ENCODE results near the gene CYLC2. TPM values are rescaled to one million over a fixed set of nuclear protein-coding genes. Genes with fewer than 3 reads are reported as not detected.

CYLC2 gene
- total RNA-seq, 1 experiment from 2014 or later: not detected

DNA sequence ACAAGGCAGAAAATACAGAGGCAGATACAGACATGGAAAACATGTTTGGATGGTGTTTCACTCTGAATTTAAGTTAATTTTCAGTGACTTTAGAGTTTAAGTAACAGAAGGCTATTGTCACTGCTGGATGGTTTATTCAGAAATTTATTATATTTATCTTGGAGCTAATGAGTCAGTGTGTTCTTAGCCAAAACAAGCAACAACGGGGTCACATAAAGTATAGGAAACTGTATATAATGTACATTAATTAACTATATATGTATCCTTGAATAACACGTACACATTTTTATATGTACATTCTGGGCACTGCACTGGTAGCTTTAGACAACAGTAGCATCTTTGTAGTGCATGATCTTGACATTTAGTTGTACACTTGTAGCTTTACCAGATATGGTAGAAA lies 30.7 kb downstream of the CYLC2 start:
- peaks cover 0 to 5% of the 10 kb centered on the region in 2 experiments; a peak in 2 of 5 replicates for H3K9me3 Mint-ChIP-seq

More for the DNA sequence above, 30.7 kb downstream of the CYLC2 start:
- Histone ChIP-seq H3K18ac (ENCODE audit: insufficient read length, low read depth, low read length) (no peak overlapping the region), H4K91ac (ENCODE audit: insufficient read length, low read depth, low read length) (no peak overlapping the region), H2BK120ac (ENCODE audit: low read depth, low read length, poor library complexity, severe bottlenecking) (no peak overlapping the region), H3K23ac (ENCODE audit: insufficient read length, low read depth, low read length) (no peak overlapping the region), H3K79me1 (ENCODE audit: insufficient read depth, low read depth, low read length, poor library complexity, severe bottlenecking) (no peaks in the 10 kb centered on the region), H3K4me2 (ENCODE audit: insufficient read depth, insufficient read length, low read length) (no peak overlapping the region), H3K9ac (ENCODE audit: extremely low read depth, insufficient read length, low read length) (no peak overlapping the region), H3K79me2 (ENCODE audit: insufficient read depth, low read length) (no peaks in the 10 kb centered on the region), H2BK5ac (ENCODE audit: insufficient read length, low read length) (no peak overlapping the region), H2AFZ (ENCODE audit: low read length) (no peak overlapping the region), H3K27me3 (ENCODE audit: insufficient read depth, low read length) (no peaks in the 10 kb centered on the region), H3K23me2 (ENCODE audit: insufficient read length, low read depth, low read length, poor library complexity, severe bottlenecking) (no peaks in the 10 kb centered on the region), H2BK20ac (ENCODE audit: low read depth, low read length, poor library complexity, severe bottlenecking) (no peak overlapping the region), H4K5ac (ENCODE audit: insufficient read length, low read depth, low read length) (no peak overlapping the region), H3T11ph (ENCODE audit: low read length) (no peak overlapping the region), H3K4ac (ENCODE audit: low read depth, low read length) (no peak overlapping the region), H3K56ac (ENCODE audit: insufficient read length, low read depth, low read length) (no peak overlapping the region), H2AK5ac (ENCODE audit: insufficient read length, low read length) (no peak overlapping the region), H3K27ac (ENCODE audit: insufficient read length, low read depth, low read length) (no peak overlapping the region), H2BK15ac (ENCODE audit: low read depth, low read length) (no peak overlapping the region), H3K4me1 (ENCODE audit: insufficient read depth, low read length) (no peaks in the 10 kb centered on the region), H3K14ac (ENCODE audit: insufficient read depth, low read length) (no peak overlapping the region), H2BK12ac (ENCODE audit: insufficient read length, low read depth, low read length) (no peak overlapping the region), H4K8ac (replicated peaks; ENCODE audit: insufficient read length, low read depth, low read length) (no peak overlapping the region), H4K20me1 (ENCODE audit: control insufficient read depth, insufficient read depth, insufficient read length) (no peaks in the 10 kb centered on the region), H3K9me3 (ENCODE audit: control insufficient read depth, low read depth, low read length) (no peaks in the 10 kb centered on the region)
- Mint-ChIP-seq H3K4me3 (no peak overlapping the region), H3K36me3 (ENCODE audit: insufficient read depth in 1 of 3, low read depth in 3 of 3) (peaks cover 0 to 11% (median 3%) of the 10 kb centered on the region in 3 experiments; a peak in 4 of 7 replicates), H3K27me3 (ENCODE audit: low read depth) (no peaks in the 10 kb centered on the region), H3K4me1 (no peaks in the 10 kb centered on the region), H3K27ac (no peak overlapping the region)
- TF ChIP-seq, protein P1, sequence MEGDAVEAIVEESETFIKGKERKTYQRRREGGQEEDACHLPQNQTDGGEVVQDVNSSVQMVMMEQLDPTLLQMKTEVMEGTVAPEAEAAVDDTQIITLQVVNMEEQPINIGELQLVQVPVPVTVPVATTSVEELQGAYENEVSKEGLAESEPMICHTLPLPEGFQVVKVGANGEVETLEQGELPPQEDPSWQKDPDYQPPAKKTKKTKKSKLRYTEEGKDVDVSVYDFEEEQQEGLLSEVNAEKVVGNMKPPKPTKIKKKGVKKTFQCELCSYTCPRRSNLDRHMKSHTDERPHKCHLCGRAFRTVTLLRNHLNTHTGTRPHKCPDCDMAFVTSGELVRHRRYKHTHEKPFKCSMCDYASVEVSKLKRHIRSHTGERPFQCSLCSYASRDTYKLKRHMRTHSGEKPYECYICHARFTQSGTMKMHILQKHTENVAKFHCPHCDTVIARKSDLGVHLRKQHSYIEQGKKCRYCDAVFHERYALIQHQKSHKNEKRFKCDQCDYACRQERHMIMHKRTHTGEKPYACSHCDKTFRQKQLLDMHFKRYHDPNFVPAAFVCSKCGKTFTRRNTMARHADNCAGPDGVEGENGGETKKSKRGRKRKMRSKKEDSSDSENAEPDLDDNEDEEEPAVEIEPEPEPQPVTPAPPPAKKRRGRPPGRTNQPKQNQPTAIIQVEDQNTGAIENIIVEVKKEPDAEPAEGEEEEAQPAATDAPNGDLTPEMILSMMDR (conservative IDR thresholded peaks at IDR 0.05): no peak
- DNase-seq: no peak
- no CpG with 5 or more reads among the region's 2 CpGs for WGBS (ENCODE audit: extremely low coverage, insufficient read length, low lambda C conversion rate)

Data from H9 (cell line).